Heart right ventricle (tissue), 16 donors: Measurements from ENCODE around the gene EIF1AX. TPM values are rescaled to one million over a fixed set of nuclear protein-coding genes. Genes with fewer than 3 reads are reported as not detected.
"Not testable (repeated sequence)": the region's sequence is repeated elsewhere in the genome, so short reads cannot be mapped to it uniquely, and the experiment has no call there.

ENCODE experiments used
- ATAC-seq, 8 donors: fragments of 200-7000 bp; cut with Tn5 transposase; one replicate each; pipeline ENCODE4 v1.9.1; 2020; ENCODE audit warnings: mild to moderate bottlenecking in 8 of 8, moderate library complexity in 8 of 8, moderate number of reproducible peaks in 1 of 8
- DNase-seq, 2 donors: peaks; one replicate each; pipeline ENCODE4 v3.0.0-alpha.2; 2020
- H3K27ac ChIP-seq, 10 donors: fragments of 200-600 bp; sonication (generic) in 2 of 10; one replicate each; pipeline versions ENCODE4 v1.5.0 to v1.8.0; 2020 to 2022; ENCODE audit warnings: mild to moderate bottlenecking in 3 of 10
- H3K27me3 ChIP-seq, 7 donors: fragments of 200-600 bp; one replicate each; pipeline ENCODE4 v1.8.0; 2021 to 2022; ENCODE audit warnings: mild to moderate bottlenecking in 2 of 7
- H3K36me3 ChIP-seq, 9 donors: fragments of 200-600 bp; sonication (generic) in 1 of 9; one replicate each; pipeline versions ENCODE4 v1.5.0 to v1.8.0; 2020 to 2022; ENCODE audit warnings: mild to moderate bottlenecking in 2 of 9
- H3K4me1 ChIP-seq, 9 donors: fragments of 200-600 bp; sonication (generic) in 1 of 9; one replicate each; pipeline versions ENCODE4 v1.5.0 to v1.8.0; 2020 to 2022; ENCODE audit warnings: mild to moderate bottlenecking in 4 of 9
- H3K4me3 ChIP-seq, 10 donors: fragments of 200-600 bp; sonication (generic) in 2 of 10; one replicate each; pipeline versions ENCODE4 v1.5.0 to v1.8.0; 2020 to 2022; ENCODE audit warnings: mild to moderate bottlenecking in 7 of 10, moderate library complexity in 2 of 10
- H3K9me3 ChIP-seq, 11 donors: fragments of 200-600 bp in 10 of 11; sonication (generic) in 2 of 11; one replicate each; pipeline versions ENCODE4 v1.5.0 to v1.8.0; 2013 to 2022; ENCODE audit warnings: mild to moderate bottlenecking in 2 of 11, control low read depth in 1 of 11, moderate library complexity in 1 of 11
- CTCF ChIP-seq, 9 donors: fragments of 200-600 bp; sonication (generic) in 2 of 9; IDR thresholded peaks; one replicate each; pipeline versions ENCODE4 v1.5.0 to v1.8.0; 2021 to 2022; ENCODE audit warnings: antibody characterized with exemption in 9 of 9, mild to moderate bottlenecking in 5 of 9, moderate library complexity in 1 of 9
- WGBS, 2 donors: extraction: QIAGEN DNeasy Blood & Tissue Kit; methylation state at CpG; one replicate each; pipeline ENCODE4 v1.1.7; 2013; ENCODE audit warnings: inconsistent platforms in 1 of 2; 5-methylcytosine and 5-hydroxymethylcytosine counted together
- intact Hi-C, 10 donors: fragments of 100-400 bp; cut with DNase I; formaldehyde crosslinking; loops; one replicate each; pipeline versions ENCODE4 v1.11.1 to v1.14.2; 2022
- polyA plus RNA-seq, 2 donors: library from polyadenylated mRNA; stranded (reverse); fragments of 200-250 nt; gene quantifications; one replicate each; pipeline ENCODE4 v1.2.3, GENCODE V29; 2013
- total RNA-seq, 10 donors: library from RNA; stranded (reverse); fragmentation: NEBNext Ultra II Directional in 3 of 10; extraction: Animal tissue kit (Norgen Biotek cat#: 25700) in 3 of 10; gene quantifications; one replicate each; pipeline versions ENCODE4 v1.2.1 to v1.2.4, GENCODE V29; 2021 to 2023
- donor health status: Arrhythmogenic right ventricular cardiomyopathy.
- donor health status: ischemic (EF 13 %, LVEDD 7.1; RV severe dilation, severe dysfunction).
- donor health status: healthy with polysubstance abuse.
- donor health status: DM: no; HTN: yes; CAD: no.
- donor health status: DM: no; HTN: no; CAD: no.
- donor health status: ischemic (EF 25% LVEDD 6.9; RV normal size, moderate dysfunction).
- donor health status: ischemic (EF 25% LVEDD 5.7; RV mildly dilated, moderate dysfunction).
- donor health status: healthy.
- donor health status: DM: yes; HTN: yes; CAD: no.
- donor health status: Ischemic cardiomyopathy.
- donor health status: ischemic (EF 35%, LVEDD 5.7; RV mildly dilated, moderate dysfunction).
- donor health status: nonischemic (EF 11% LVEDD 7.7; RV severe dilation, severe dysfunction).
- donor health status: DM: yes; HTN: yes; CAD: no.
- donor health status: PGD.
- donor health status: ischemic (EF 29% LVEDD 5.4; RV normal size, mild dysfunction).
- donor health status: nonischemic (EF 23%, LVEDD 6.1; RV moderate dilation, normal function).

EIF1AX gene
- total and polyA plus RNA-seq, 12 donors: 17.8 to 107 (median 58.8) TPM

GRCh38 chrX:20129547-20129946 is 12.1 kb downstream of the EIF1AX start:
- no peak for ATAC-seq
- 93 to 100% methylated on average over 1 of the region's 1 CpG for WGBS, 2 donors
- no peak for DNase-seq
- H3K4me1 ChIP-seq: peaks cover 0 to 13% (median 0%) of the 10 kb centered on the region in 9 donors
- H3K4me3 ChIP-seq: no peak overlapping the region
- H3K36me3 ChIP-seq: peaks cover 0 to 75% (median 11%) of the 10 kb centered on the region in 9 donors
- no peaks in the 10 kb centered on the region for H3K27me3 ChIP-seq
- no peak overlapping the region for H3K27ac ChIP-seq
- intact Hi-C loops: loop anchor here in 5 of 10 donors (10.0 kb wide), 1 partner anchor 225 kb away; no protein-coding TSS in a partner anchor
- H3K9me3 ChIP-seq: no peaks in the 10 kb centered on the region
- TF ChIP-seq CTCF (IDR thresholded peaks at IDR 0.05): no peak

GRCh38 chrX:20128670-20129069 is 13.0 kb downstream of the EIF1AX start:
- ATAC-seq (no peak), DNase-seq (peak in 1 of 2 donors; percentile 10)
- 47 to 49% methylated on average over 4 of the region's 4 CpGs for WGBS, 2 donors
- peaks cover 0 to 13% (median 0%) of the 10 kb centered on the region in 9 donors for H3K4me1 ChIP-seq
- peaks cover 0 to 75% (median 6%) of the 10 kb centered on the region in 9 donors for H3K36me3 ChIP-seq
- intact Hi-C loops: loop anchor here in 5 of 10 donors (10.0 kb wide), 1 partner anchor 224 kb away; no protein-coding TSS in a partner anchor
- H3K27me3 ChIP-seq: no peaks in the 10 kb centered on the region
- H3K4me3 ChIP-seq: no peak overlapping the region
- H3K27ac ChIP-seq: no peak overlapping the region
- no peak for TF ChIP-seq CTCF (IDR thresholded peaks at IDR 0.05)
- H3K9me3 ChIP-seq: no peaks in the 10 kb centered on the region

GRCh38 chrX:20127440-20127839 is 14.2 kb downstream of the EIF1AX start:
- DNase-seq, H3K27ac ChIP-seq, ATAC-seq, H3K4me3 ChIP-seq, H3K9me3 ChIP-seq, H3K27me3 ChIP-seq, H3K4me1 ChIP-seq: not testable (repeated sequence)
- peak in 7 of 9 donors; percentile 25 to 48 (median 39) for TF ChIP-seq CTCF (IDR thresholded peaks at IDR 0.05)
- intact Hi-C loops: loop anchor here in 5 of 10 donors (10.0 kb wide), 1 partner anchor 223 kb away; no protein-coding TSS in a partner anchor
- H3K36me3 ChIP-seq: peaks cover 0 to 64% (median 4%) of the 10 kb centered on the region in 9 donors
- 0 to 1% methylated on average over 3 of the region's 3 CpGs for WGBS, 2 donors

GRCh38 chrX:20126833-20127232 is 14.8 kb downstream of the EIF1AX start:
- intact Hi-C loops: loop anchor here in 5 of 10 donors (10.0 kb wide), 1 partner anchor 222 kb away; no protein-coding TSS in a partner anchor
- WGBS, 2 donors: 90% methylated on average over 1 of the region's 1 CpG; no CpG with 5 or more reads in 1 of the 2 donors

GRCh38 chrX:20124964-20125363 is 16.7 kb downstream of the EIF1AX start:
- Histone ChIP-seq H3K27me3 (no peaks in the 10 kb centered on the region), H3K27ac (no peak overlapping the region), H3K4me3 (no peak overlapping the region), H3K4me1 (peaks cover 0 to 6% (median 0%) of the 10 kb centered on the region in 9 donors), H3K36me3 (peaks cover 0 to 40% (median 0%) of the 10 kb centered on the region in 9 donors), H3K9me3 (no peaks in the 10 kb centered on the region)
- intact Hi-C loops: loop anchor here in 6 of 10 donors (5.0 to 10.0 kb wide), 2 partner anchors 220 to 223 kb away; no protein-coding TSS in a partner anchor
- TF ChIP-seq CTCF (IDR thresholded peaks at IDR 0.05): no peak
- ATAC-seq (no peak), DNase-seq (no peak)

More at GRCh38 chrX:20126833-20127232, 14.8 kb downstream of the EIF1AX start:
- H3K36me3 ChIP-seq: peaks cover 0 to 58% (median 1%) of the 10 kb centered on the region in 9 donors
- not testable (repeated sequence) for ATAC-seq, DNase-seq, H3K27me3 ChIP-seq, H3K4me3 ChIP-seq, H3K4me1 ChIP-seq, H3K9me3 ChIP-seq, H3K27ac ChIP-seq
